ENCODE data around the gene DBNDD2.
A peak's percentile ranks its signal among the peaks of the same experiment; 100 is the strongest.

The DBNDD2 gene

GRCh38 chr20:45415822-45416637 lies 7.9 kb downstream of the DBNDD2 start, which contains the start of gene PIGT:
Gene PIGT (plus strand): TSS chr20:45416141. CDS start chr20:45416157, 16 bp downstream.
- peak; percentile 29 for DNase-seq (ENCODE audit: low read depth, low spot score)

DNA sequence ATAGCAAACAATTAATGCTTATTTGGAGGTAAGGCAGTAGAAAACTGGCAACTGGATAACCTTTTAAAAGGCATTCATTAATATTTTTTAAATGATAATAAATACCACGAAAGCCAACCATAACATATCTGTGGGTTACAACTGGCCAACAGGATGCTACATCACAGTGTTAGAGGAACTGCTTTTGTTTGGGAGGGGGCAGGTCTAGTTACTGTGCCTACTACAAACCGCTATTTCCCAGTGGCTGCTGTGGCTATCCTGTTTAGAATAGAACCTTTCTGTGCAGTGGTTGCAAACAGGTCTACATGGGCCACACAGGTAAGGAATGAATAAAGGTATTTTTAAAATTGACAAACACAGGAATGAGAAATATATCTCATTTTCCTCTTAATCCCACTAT lies 8.8 kb downstream of the DBNDD2 start:
- no peak for DNase-seq (ENCODE audit: low read depth, low spot score)

DNA sequence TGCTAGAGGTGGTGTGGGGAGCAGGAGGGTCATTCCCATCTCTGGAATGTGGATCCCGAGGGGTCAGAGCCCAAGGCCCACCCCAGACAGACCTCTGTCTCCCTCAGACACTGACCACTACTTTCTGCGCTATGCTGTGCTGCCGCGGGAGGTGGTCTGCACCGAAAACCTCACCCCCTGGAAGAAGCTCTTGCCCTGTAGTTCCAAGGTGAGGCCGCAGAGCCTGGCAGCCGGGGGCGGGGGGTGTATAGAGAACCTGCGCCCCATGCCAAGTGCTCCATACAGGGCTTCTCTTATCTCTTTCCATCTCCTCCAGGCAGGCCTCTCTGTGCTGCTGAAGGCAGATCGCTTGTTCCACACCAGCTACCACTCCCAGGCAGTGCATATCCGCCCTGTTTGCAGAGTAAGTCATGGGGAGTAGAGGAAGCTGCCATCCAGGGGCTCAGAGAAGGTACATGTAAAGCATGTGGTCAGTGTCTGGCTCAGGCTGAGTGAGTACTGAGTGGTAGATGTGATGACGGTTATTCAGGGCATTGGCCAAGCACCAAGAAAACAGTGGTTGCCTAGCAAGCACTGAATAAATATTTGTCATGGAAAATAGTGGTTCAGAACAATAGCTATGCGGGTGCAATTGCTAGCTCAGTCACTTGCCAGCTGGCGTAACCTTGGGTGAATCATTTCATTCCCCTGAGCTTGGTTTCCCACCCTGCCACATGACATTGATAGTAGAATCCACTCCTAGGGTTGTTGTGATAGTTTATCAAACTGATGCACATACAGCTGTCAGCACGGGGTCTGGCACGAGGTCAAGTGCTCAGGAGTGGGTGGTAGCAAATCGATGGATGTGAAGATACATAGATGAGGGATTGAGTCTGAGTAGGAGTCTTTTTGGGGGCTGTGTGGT lies 11.4 kb downstream of the DBNDD2 start:
- peak; percentile 28 for DNase-seq (ENCODE audit: low read depth, low spot score)

- no peak for DNase-seq (ENCODE audit: low read depth, low spot score)
These were observed 12.0 kb downstream of the DBNDD2 start for GRCh38 chr20:45420125-45420524.

DNA sequence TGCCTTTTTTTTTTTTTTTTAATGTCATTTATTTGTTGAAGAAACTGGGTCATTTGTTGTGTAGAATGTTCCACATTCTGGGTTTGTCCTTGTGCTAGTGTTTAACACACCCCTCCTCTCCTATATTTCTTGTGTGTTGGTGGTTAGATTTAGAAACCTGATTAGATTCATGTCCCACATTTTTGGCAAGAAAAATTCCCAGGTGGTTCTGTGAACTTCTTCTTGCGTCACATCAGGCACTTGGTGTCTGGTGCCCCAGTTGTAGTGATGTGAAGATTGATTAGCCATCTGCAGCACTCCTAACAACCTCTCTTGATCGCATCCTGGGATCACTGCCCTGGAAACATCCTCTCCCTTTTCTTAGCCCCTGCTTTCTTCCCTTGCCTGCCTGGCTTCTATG lies 15.6 kb downstream of the DBNDD2 start:
- DNase-seq (ENCODE audit: low read depth, low spot score), result no peak

DNA sequence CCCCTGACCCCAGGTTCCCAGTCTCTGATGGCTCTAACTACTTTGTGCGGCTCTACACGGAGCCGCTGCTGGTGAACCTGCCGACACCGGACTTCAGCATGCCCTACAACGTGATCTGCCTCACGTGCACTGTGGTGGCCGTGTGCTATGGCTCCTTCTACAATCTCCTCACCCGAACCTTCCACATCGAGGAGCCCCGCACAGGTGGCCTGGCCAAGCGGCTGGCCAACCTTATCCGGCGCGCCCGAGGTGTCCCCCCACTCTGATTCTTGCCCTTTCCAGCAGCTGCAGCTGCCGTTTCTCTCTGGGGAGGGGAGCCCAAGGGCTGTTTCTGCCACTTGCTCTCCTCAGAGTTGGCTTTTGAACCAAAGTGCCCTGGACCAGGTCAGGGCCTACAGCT lies 17.5 kb downstream of the DBNDD2 start:
- DNase-seq (ENCODE audit: low read depth, low spot score), result no peak

- no peak for DNase-seq (ENCODE audit: low read depth, low spot score)
These were observed 18.4 kb downstream of the DBNDD2 start for GRCh38 chr20:45426320-45427016.

DNA sequence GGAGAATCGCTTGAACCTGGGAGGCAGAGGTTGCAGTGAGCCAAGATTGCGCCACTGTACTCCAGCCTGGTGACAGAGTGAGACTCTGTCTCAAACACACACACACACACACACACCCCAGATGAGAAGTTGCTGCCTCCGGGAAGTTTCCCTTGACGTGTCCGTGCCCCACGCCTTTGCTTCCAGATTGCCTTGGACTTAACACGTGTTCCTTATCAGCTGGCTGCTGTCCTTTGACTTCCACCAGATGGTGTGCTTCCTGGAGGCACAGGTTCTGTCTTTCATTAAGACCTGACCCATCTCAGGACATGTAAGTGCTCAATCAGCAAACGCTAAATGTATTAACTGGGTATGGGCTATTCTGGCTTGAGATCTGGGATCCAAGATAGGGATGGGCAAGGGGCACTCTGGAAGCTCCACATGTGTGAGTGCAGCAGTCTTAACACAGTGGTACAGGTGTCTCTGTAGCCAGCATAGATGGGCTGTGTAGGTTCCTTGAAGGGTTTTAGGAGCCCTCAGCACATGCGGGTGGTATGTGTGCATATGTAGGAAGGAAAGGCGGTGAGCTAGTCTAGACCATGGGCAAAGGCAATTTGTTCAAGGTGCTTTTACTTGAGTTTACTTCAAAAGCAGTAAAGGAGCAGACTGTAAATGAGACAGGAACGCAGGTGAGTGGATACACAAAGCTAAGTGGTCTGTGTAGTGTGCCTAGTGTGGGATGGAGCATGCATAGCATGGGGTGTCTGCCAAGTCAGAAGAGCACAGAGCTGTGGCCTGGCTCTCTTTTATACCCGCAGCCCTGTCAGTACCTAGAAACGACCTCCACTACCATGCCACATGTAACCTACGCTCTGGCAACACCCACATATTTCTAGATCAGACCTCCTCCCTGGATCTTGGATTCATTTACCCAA lies 19.4 kb downstream of the DBNDD2 start:
- DNase-seq (ENCODE audit: low read depth, low spot score), result no peak

DNA sequence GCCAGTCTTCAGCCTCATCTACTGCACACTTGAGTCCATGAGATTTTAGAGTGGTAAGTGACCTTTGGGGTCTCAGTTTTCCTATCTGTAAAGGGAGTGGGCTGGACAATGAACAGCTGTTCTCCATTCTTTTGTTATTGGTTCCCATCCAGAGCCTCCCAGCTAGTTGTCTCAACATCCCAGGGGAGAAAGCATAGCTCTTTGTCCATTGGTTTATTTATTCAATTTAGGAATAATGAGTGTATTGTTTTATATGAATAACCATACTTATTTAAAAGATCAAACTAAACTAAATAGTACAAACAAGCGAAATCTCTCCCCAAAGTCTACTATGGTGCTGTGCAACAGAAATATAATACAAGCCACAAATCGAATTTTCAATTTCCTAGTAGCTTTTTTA lies 21.5 kb downstream of the DBNDD2 start:
- DNase-seq (ENCODE audit: low read depth, low spot score), result no peak

DNA sequence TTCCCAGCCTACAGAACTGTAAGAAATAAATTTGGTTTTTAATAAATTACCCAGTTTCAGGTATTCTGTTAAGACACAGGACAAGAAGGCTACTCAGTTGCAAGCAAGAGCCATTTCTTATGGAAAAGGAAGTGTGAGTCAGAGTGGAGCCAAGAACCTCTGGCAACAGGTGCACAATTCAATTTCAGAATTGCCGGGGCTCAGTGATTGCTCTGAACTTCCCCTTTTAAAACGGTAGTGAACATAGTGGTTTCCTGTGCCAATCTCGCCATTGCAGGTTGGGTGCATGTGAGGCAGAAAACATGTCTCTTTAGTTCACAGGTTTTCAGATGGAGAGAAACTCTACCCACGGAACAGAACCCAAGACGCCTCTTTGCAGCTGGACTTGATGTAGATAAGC lies 24.2 kb downstream of the DBNDD2 start:
- DNase-seq (ENCODE audit: low read depth, low spot score), result no peak

DNA sequence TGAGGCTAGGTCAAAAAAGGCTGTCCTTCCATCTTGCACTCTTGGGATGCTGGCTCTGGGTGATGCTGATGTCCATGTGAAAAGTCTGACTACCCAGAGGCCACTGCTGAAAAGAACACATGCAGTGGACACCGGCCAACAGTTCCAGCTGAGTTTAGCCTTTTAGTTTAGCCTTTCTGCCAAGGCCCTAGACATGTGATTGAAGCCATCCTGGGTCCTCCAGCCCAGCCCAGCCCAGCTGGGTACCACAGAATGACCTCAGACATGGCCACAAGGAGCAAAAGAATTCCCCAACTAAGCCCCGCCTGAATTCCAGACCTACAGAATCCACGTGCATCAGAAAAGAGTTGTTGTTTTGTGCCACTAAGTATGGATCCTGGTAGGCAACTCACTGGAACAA lies 25.2 kb downstream of the DBNDD2 start:
- peak; percentile 36 for DNase-seq (ENCODE audit: low read depth, low spot score)

GRCh38 chr20:45433976-45434375 lies 25.9 kb downstream of the DBNDD2 start:
- DNase-seq (ENCODE audit: low read depth, low spot score), result no peak

- peak; percentile 56 for DNase-seq (ENCODE audit: low read depth, low spot score)
These were observed 28.8 kb downstream of the DBNDD2 start for GRCh38 chr20:45436732-45437485.

- DNase-seq (ENCODE audit: low read depth, low spot score), result no peak
These were observed 32.3 kb downstream of the DBNDD2 start for GRCh38 chr20:45440424-45440823.

GRCh38 chr20:45440891-45441685 lies 33.0 kb downstream of the DBNDD2 start:
- no peak for DNase-seq (ENCODE audit: low read depth, low spot score)

DNA sequence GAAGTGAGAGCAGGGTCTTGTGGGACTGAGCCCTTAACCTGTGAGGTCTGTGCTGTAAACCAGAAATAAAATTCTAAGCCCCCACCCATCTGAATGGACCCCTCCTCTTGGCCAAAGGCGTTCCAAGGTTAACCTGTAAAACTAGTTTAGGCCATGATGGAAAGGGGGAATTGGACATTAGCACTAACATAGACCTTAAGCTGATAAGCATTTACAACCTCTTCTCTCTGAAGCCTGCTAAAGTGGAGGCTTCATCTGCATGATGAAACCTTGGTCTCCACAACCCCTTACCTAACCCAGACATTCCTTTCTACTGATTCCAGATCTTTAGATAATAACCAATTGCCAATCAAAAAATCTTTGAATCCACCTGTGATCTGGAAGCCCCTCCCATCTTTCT lies 33.7 kb downstream of the DBNDD2 start:
- DNase-seq (ENCODE audit: low read depth, low spot score), result no peak

- DNase-seq (ENCODE audit: low read depth, low spot score), result no peak
These were observed 36.0 kb downstream of the DBNDD2 start for GRCh38 chr20:45444050-45444449.

DNA sequence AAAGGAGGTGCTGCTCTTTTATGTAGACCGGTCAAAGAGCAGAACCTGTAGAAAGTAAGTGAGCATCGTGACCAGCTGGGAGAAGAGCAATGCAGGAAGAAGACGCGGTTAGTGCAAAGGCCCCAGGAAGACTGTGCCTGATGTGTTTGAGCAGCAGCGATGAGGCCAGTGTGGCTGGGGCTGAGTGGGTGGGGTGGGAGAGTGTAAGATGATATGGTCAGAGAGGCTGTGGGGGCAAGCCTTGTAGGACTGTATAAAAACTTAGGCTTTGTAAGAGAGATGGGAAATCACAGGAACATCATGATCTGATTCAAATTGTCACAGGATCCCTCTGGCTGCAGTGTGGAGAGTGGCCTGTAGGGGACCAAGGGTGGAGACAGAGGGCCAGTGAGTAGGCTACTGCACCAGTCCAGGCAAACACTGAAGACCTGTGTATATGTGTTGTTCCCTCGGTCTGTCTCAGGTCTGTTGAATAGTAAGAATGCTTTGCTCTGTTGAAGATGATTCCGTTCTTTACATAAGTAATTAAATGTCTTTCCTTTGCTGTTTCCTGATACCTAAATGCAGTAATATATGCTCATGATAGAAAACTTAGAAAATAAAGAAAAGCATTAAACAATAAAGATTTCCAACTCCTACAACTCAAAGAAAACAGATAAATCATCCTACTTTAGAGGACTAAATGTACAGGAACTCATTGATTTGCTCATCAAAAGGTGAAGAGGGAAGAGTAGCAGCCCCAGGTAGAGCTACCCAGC lies 37.9 kb downstream of the DBNDD2 start:
- DNase-seq (ENCODE audit: low read depth, low spot score), result no peak

DNA sequence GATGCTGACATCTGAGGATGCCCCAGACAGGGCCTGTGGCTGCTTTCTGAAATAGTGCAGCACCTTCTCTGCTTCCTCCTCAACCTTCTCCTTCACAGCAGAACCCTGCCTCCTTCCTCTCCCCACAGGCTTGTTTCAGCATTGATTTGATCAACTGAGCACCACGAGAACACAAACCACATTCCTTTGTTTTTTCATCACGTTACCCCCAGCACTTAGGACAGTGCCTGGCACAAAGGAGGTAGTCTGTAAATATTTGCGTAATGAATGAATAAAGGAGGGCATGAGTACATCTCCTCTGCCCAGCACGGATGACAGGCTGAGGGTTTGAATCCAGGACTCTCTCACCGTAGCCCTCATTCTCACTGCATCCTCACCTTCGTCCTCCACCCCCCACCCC lies 40.2 kb downstream of the DBNDD2 start:
- no peak for DNase-seq (ENCODE audit: low read depth, low spot score)

Data from smooth muscle cell of the brain vasculature (primary cell).